HFFc6 (cell line): ENCODE measurements around the gene GCKR. TPM values are rescaled to one million over a fixed set of nuclear protein-coding genes. Genes with fewer than 3 reads are reported as not detected.

Experiments
- DNase-seq: peaks from one replicate; pipeline ENCODE4 v3.0.0-alpha.2; 2018
- H3K27ac Mint-ChIP-seq: 2 replicates; pipeline ENCODE4 v1.8.0; 2020; ENCODE audit warnings: mild to moderate bottlenecking, mixed read lengths
- H3K27me3 Mint-ChIP-seq: 2 replicates; pipeline ENCODE4 v1.8.0; 2021; ENCODE audit warnings: mild to moderate bottlenecking, moderate library complexity, mixed read lengths; ENCODE audit not compliant: insufficient read depth
- H3K36me3 Mint-ChIP-seq: 2 replicates; pipeline ENCODE4 v1.8.0; 2021; ENCODE audit warnings: low read depth, mixed read lengths
- H3K4me1 Mint-ChIP-seq: 2 replicates; pipeline ENCODE4 v1.8.0; 2020; ENCODE audit warnings: low read depth, mixed read lengths
- H3K4me3 Mint-ChIP-seq: 2 replicates; pipeline ENCODE4 v1.8.0; 2020; ENCODE audit warnings: mild to moderate bottlenecking, moderate library complexity, mixed read lengths
- H3K9me3 Mint-ChIP-seq: 2 replicates; pipeline ENCODE4 v1.8.0; 2020; ENCODE audit warnings: mild to moderate bottlenecking, mixed read lengths
- CTCF ChIP-seq: fragments of 200-600 bp; sonication (generic); IDR thresholded peaks from 2 replicates; pipeline ENCODE4 v1.5.0; 2021; ENCODE audit warnings: antibody characterized with exemption, mild to moderate bottlenecking
- total RNA-seq, 6 experiments: library from RNA; stranded (reverse); fragmentation: NEBNext Ultra II Directional; extraction: Animal tissue kit (Norgen Biotek cat#: 25700); gene quantifications; 2 replicates in 1 of 6; 3 replicates in 5 of 6; pipeline ENCODE4 v1.2.3, GENCODE V29; 2021

The GCKR gene
- total RNA-seq, 6 experiments from 2014 or later, result not detected

GRCh38 chr2:27571681-27572080, 75.0 kb downstream of the GCKR start:
- Mint-ChIP-seq H3K36me3 (peaks cover 33% of the 10 kb centered on the region), H3K9me3 (peaks cover 8% of the 10 kb centered on the region; the same call in 1 of the 2 replicates), H3K4me3 (no peak overlapping the region), H3K27me3 (peaks cover 2% of the 10 kb centered on the region; the same call in 1 of the 2 replicates), H3K27ac (no peak overlapping the region), H3K4me1 (peaks cover 33% of the 10 kb centered on the region)
- no peak for TF ChIP-seq CTCF
- no peak for DNase-seq

GRCh38 chr2:27572439-27572838, 75.8 kb downstream of the GCKR start:
- no peak overlapping the region for H3K27ac Mint-ChIP-seq
- DNase-seq, result no peak
- H3K4me3 Mint-ChIP-seq, result no peak overlapping the region
- H3K36me3 Mint-ChIP-seq, result peaks cover 35% of the 10 kb centered on the region
- H3K4me1 Mint-ChIP-seq, result peaks cover 25% of the 10 kb centered on the region
- peaks cover 5% of the 10 kb centered on the region; the same call in 1 of the 2 replicates for H3K27me3 Mint-ChIP-seq
- H3K9me3 Mint-ChIP-seq, result peaks cover 16% of the 10 kb centered on the region; the same call in 1 of the 2 replicates
- TF ChIP-seq CTCF, result no peak

GRCh38 chr2:27572998-27573429, 76.4 kb downstream of the GCKR start:
- H3K4me3 Mint-ChIP-seq, result no peak overlapping the region
- no peak for TF ChIP-seq CTCF
- no peak overlapping the region for H3K27ac Mint-ChIP-seq
- peaks cover 21% of the 10 kb centered on the region for H3K4me1 Mint-ChIP-seq
- peaks cover 35% of the 10 kb centered on the region for H3K36me3 Mint-ChIP-seq
- no peak for DNase-seq
- H3K27me3 Mint-ChIP-seq, result peaks cover 9% of the 10 kb centered on the region
- H3K9me3 Mint-ChIP-seq, result peaks cover 21% of the 10 kb centered on the region

Other genes starting within 250 kb of the GCKR start
- gene SLC30A3, start 233.8 kb upstream of the GCKR start, total RNA-seq, result not detected
- gene DNAJC5G, start 221.4 kb upstream of the GCKR start, total RNA-seq, result not detected
- gene TRIM54, start 214.4 kb upstream of the GCKR start, total RNA-seq, result not detected
- gene UCN, start 188.4 kb upstream of the GCKR start, total RNA-seq, result under 1 TPM; 0.46 to 0.88 (median 0.73) TPM
- gene MPV17, start 173.7 kb upstream of the GCKR start, total RNA-seq, result 10 to 100 TPM; 72.5 to 89.8 (median 83.5) TPM
- 10 to 100 TPM; 42.9 to 53.0 (median 48.4) TPM for gene GTF3C2, start 140.1 kb upstream of the GCKR start, total RNA-seq
- gene EIF2B4, start 126.5 kb upstream of the GCKR start, total RNA-seq, result 10 to 100 TPM; 44.5 to 48.4 (median 45.8) TPM
- gene SNX17, start 126.2 kb upstream of the GCKR start, total RNA-seq, result 100 to 1,000 TPM; 140 to 160 (median 150) TPM
- gene ZNF513, start 116.1 kb upstream of the GCKR start, total RNA-seq, result 10 to 100 TPM; 11.9 to 15.3 (median 12.8) TPM
- 10 to 100 TPM; 74.6 to 96.8 (median 87.8) TPM for gene PPM1G, start 87.2 kb upstream of the GCKR start, total RNA-seq
- 100 to 1,000 TPM; 101 to 110 (median 108) TPM for gene NRBP1, start 68.2 kb upstream of the GCKR start, total RNA-seq
- gene KRTCAP3, start 54.5 kb upstream of the GCKR start, total RNA-seq, result 1 to 10 TPM in 2 of 6 experiments, under 1 TPM in 4; 0.34 to 1.3 (median 0.65) TPM
- gene IFT172, start 7.1 kb upstream of the GCKR start, total RNA-seq, result 10 to 100 TPM in 5 of 6 experiments, 1 to 10 TPM in 1; 9.8 to 15.2 (median 13.2) TPM
- gene FNDC4, start 1.6 kb upstream of the GCKR start, total RNA-seq, result 1 to 10 TPM; 3.1 to 6.9 (median 5.4) TPM
- 10 to 100 TPM; 20.1 to 28.3 (median 26.7) TPM for gene ZNF512, start 86.2 kb downstream of the GCKR start, total RNA-seq
- 1 to 10 TPM in 2 of 6 experiments, under 1 TPM in 4; 0.52 to 1.2 (median 0.97) TPM for gene CCDC121, start 132.2 kb downstream of the GCKR start, total RNA-seq
- 10 to 100 TPM; 33.2 to 44.2 (median 39.8) TPM for gene GPN1, start 132.2 kb downstream of the GCKR start, total RNA-seq
- 10 to 100 TPM; 22.7 to 26.4 (median 24.2) TPM for gene SUPT7L, start 166.8 kb downstream of the GCKR start, total RNA-seq
- 10 to 100 TPM; 23.0 to 27.1 (median 24.5) TPM for gene SLC4A1AP, start 167.1 kb downstream of the GCKR start, total RNA-seq